Measurements from ENCODE around the gene TLE4. TPM values are rescaled to one million over a fixed set of nuclear protein-coding genes. Genes with fewer than 3 reads are reported as not detected.

Gene TLE4
- polyA plus RNA-seq, 1 donor (not counting 4 experiments of a cell fraction or from before 2014, with no cell fraction given) = 14.7 TPM

GRCh38 chr9:79700607-79701360 lies 129.0 kb downstream of the TLE4 start:
- dilution Hi-C loops (cut with MboI; ENCODE audit: extremely low pct_ligation_motif_present, low sequenced_read_pairs) = no loop called here
- no peak for DNase-seq (ENCODE audit: low read depth, low spot score)
- FAIRE-seq = no peak
- H2AFZ ChIP-seq (ENCODE audit: control insufficient read depth, low read length) = no peak overlapping the region
- no peaks in the 10 kb centered on the region for H4K20me1 ChIP-seq (ENCODE audit: control insufficient read depth, extremely low read depth, insufficient read depth, low read length)
- H3K4me3 ChIP-seq (ENCODE audit: control insufficient read depth in 2 of 3, extremely low read depth in 1 of 3, insufficient read depth in 2 of 3, low read depth in 1 of 3, low read length in 3 of 3) = no peak overlapping the region
- no peaks in the 10 kb centered on the region for H3K79me2 ChIP-seq (ENCODE audit: control insufficient read depth, insufficient read depth, low read length)
- H3K27me3 ChIP-seq (ENCODE audit: control insufficient read depth, extremely low read depth, insufficient read depth, low read length) = no peaks in the 10 kb centered on the region
- no peak for TF ChIP-seq EZH2 (IDR thresholded peaks at IDR 0.05; ENCODE audit: low read length)
- TF ChIP-seq CTCF (optimal IDR thresholded peaks at IDR 0.05 in 1 of 3, IDR thresholded peaks at IDR 0.05 in 1 of 3, conservative IDR thresholded peaks at IDR 0.05 in 1 of 3; ENCODE audit: extremely low read depth in 1 of 3, insufficient read depth in 2 of 3, low read length in 3 of 3) = no peak
- H3K27ac ChIP-seq (ENCODE audit: control insufficient read depth, insufficient read depth, low read length) = no peak overlapping the region
- H3K4me2 ChIP-seq (ENCODE audit: control insufficient read depth, extremely low read depth, insufficient read depth, low read depth, low read length) = no peak overlapping the region
- no peaks in the 10 kb centered on the region for H3K9me3 ChIP-seq (ENCODE audit: control insufficient read depth, low read depth, low read length)
- no peaks in the 10 kb centered on the region for H3K9me1 ChIP-seq (ENCODE audit: control insufficient read depth, extremely low read depth, insufficient read depth, low read length)
- no peak overlapping the region for H3K9ac ChIP-seq (ENCODE audit: control insufficient read depth, extremely low read depth, insufficient read depth, low read length)
- H3K4me1 ChIP-seq (ENCODE audit: control insufficient read depth, extremely low read depth, insufficient read depth, low read length) = no peaks in the 10 kb centered on the region
- H3K36me3 ChIP-seq (ENCODE audit: control insufficient read depth in 2 of 2, extremely low read depth in 1 of 2, insufficient read depth in 2 of 2, low read length in 2 of 2) = peaks cover 0 to 1% of the 10 kb centered on the region in 2 experiments

GRCh38 chr9:79701651-79702050 lies 129.9 kb downstream of the TLE4 start:
- H3K4me2 ChIP-seq (ENCODE audit: control insufficient read depth, extremely low read depth, insufficient read depth, low read depth, low read length) = no peak overlapping the region

More at GRCh38 chr9:79701651-79702050, 129.9 kb downstream of the TLE4 start:
- Histone ChIP-seq H3K27ac (ENCODE audit: control insufficient read depth, insufficient read depth, low read length) (no peak overlapping the region), H4K20me1 (ENCODE audit: control insufficient read depth, extremely low read depth, insufficient read depth, low read length) (no peaks in the 10 kb centered on the region), H3K9me3 (ENCODE audit: control insufficient read depth, low read depth, low read length) (no peaks in the 10 kb centered on the region), H3K9me1 (ENCODE audit: control insufficient read depth, extremely low read depth, insufficient read depth, low read length) (no peaks in the 10 kb centered on the region), H3K4me1 (ENCODE audit: control insufficient read depth, extremely low read depth, insufficient read depth, low read length) (no peaks in the 10 kb centered on the region), H3K4me3 (ENCODE audit: control insufficient read depth in 2 of 3, extremely low read depth in 1 of 3, insufficient read depth in 2 of 3, low read depth in 1 of 3, low read length in 3 of 3) (no peak overlapping the region), H3K27me3 (ENCODE audit: control insufficient read depth, extremely low read depth, insufficient read depth, low read length) (no peaks in the 10 kb centered on the region), H2AFZ (ENCODE audit: control insufficient read depth, low read length) (no peak overlapping the region), H3K79me2 (ENCODE audit: control insufficient read depth, insufficient read depth, low read length) (no peaks in the 10 kb centered on the region), H3K36me3 (ENCODE audit: control insufficient read depth in 2 of 2, extremely low read depth in 1 of 2, insufficient read depth in 2 of 2, low read length in 2 of 2) (peaks cover 0 to 1% of the 10 kb centered on the region in 2 experiments), H3K9ac (ENCODE audit: control insufficient read depth, extremely low read depth, insufficient read depth, low read length) (no peak overlapping the region)
- no peak for FAIRE-seq
- dilution Hi-C loops (cut with MboI; ENCODE audit: extremely low pct_ligation_motif_present, low sequenced_read_pairs) = no loop called here
- no peak for TF ChIP-seq EZH2 (IDR thresholded peaks at IDR 0.05; ENCODE audit: low read length)
- TF ChIP-seq CTCF (optimal IDR thresholded peaks at IDR 0.05 in 1 of 3, IDR thresholded peaks at IDR 0.05 in 1 of 3, conservative IDR thresholded peaks at IDR 0.05 in 1 of 3; ENCODE audit: extremely low read depth in 1 of 3, insufficient read depth in 2 of 3, low read length in 3 of 3) = no peak
- no peak for DNase-seq (ENCODE audit: low read depth, low spot score)

All from keratinocyte (primary cell).